ENCODE measurements around the gene PAPLN.
"Not testable (repeated sequence)": the region's sequence is repeated elsewhere in the genome, so short reads cannot be mapped to it uniquely, and the experiment has no call there.

PAPLN gene

GRCh38 chr14:73305499-73305898 is 68.2 kb downstream of the PAPLN start:
- no peak for DNase-seq

DNA sequence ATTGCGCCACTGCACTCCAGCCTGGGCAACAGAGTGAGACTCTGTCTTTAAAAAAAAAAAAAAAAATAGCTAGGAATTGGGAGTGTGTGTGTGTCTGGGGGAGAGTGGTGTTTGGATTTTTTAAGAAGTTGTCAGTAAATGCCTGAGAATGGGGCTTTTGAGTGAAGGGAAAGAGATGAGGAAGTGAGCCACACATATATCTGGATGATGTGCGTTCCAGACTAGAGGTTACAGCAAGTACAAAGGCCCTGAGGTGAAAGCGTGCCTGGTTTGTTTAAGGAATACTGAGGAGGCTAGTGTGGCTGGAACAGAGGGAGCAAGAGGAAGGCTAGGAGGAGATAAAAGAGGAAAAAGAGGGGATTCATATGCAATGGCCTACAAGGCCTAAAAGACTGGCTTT is 70.0 kb downstream of the PAPLN start:
- no peak for DNase-seq

DNA sequence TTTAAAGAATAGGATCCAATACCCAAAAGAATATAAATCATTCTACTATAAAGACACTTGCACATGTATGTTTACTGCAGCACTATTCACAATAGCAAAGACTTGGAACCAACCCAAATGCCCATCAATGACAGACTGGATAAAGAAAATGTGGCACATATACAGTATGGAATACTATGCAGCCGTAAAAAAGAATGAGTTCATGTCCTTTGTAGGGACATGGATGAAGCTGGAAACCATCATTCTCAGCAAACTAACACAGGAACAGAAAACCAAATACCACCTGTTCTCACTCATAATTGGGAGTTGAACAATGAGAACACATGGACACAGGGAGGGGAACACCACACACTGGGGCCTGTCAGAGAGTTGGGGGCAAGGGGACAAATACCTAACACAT is 71.9 kb downstream of the PAPLN start:
- DNase-seq: not testable (repeated sequence)

DNA sequence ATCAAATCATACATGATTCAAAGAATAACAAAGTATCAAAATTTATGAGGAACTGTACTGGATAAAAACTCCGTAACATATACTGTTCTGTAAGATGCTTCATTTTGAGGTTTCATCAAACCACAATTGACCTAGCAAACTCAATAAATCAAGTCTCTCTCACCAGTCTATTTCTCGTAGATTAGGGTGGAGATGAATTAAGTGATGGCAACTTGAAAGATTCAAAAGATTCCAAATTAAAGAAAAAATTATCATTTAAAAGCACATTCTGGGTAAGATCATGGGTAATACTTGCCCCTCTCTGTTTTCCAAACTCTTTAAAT is 74.4 kb downstream of the PAPLN start:
- no peak for DNase-seq

GRCh38 chr14:73312687-73313086 is 75.4 kb downstream of the PAPLN start:
- no peak for DNase-seq

DNA sequence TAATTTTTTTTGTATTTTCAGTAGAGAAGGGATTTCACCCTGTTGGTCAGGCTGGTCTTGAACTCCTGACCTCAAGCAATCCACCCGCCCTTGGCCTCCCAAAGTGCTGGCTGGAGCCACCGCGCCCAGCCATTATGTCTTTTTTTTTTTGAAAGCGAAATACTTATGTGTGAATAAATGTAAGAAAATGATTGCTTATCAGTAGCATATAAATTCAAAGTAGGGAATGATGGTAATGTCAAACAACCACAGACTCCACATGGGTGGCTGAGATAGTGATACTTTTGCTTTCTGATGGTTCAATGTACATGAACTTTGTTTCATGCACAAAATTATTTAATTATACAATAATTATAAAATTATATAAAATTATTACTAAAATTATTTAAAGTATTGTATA is 75.8 kb downstream of the PAPLN start:
- DNase-seq: no peak

- no peak for DNase-seq
Observed at GRCh38 chr14:73323896-73324399, 86.6 kb downstream of the PAPLN start.
